ENCODE data around the gene FAM170B.

- TF ChIP-seq CTCF (IDR thresholded peaks at IDR 0.05) (no peak), POLR2AphosphoS5 (IDR thresholded peaks at IDR 0.05) (no peak)
These were observed 5.4 kb upstream of the FAM170B start for GRCh38 chr10:49139028-49139845.

Measured in esophagus muscularis mucosa (tissue), 3 donors.